C4-2B (cell line): ENCODE data around the gene CLIP2.
"Not testable (repeated sequence)": the region's sequence is repeated elsewhere in the genome, so short reads cannot be mapped to it uniquely, and the experiment has no call there.

Source experiments
- ZFX ChIP-seq: fragments of 450-650 bp; IDR thresholded peaks from 2 replicates; pipeline ENCODE4 v1.6.1; 2017
- TF ChIP-seq, protein P1 (sequence below): fragments of 450-650 bp; conservative IDR thresholded peaks from 2 replicates; pipeline ENCODE4 v1.5.1; 2017; ENCODE audit warnings: mild to moderate bottlenecking

DNA sequence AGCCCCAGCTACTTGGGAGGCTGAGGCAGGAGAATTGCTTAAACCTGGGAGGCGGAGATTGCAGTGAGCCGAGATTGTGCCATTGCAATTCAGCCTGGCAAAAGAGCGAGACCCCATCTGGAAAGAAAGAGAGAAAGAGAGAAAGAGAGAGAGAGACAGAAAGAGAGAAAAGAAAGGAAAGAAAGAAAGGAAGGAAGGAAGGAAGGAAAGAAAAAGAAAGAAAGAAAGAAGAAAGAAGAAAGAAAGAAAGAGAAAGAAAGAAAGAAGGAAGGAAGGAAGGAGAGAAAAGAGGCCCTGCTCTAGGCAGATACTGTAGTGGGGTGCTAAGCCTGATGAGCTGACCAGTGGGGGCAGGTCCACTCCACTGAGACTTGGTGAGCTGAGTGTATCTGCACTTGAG is 150.9 kb downstream of the CLIP2 start:
- TF ChIP-seq, protein P1, sequence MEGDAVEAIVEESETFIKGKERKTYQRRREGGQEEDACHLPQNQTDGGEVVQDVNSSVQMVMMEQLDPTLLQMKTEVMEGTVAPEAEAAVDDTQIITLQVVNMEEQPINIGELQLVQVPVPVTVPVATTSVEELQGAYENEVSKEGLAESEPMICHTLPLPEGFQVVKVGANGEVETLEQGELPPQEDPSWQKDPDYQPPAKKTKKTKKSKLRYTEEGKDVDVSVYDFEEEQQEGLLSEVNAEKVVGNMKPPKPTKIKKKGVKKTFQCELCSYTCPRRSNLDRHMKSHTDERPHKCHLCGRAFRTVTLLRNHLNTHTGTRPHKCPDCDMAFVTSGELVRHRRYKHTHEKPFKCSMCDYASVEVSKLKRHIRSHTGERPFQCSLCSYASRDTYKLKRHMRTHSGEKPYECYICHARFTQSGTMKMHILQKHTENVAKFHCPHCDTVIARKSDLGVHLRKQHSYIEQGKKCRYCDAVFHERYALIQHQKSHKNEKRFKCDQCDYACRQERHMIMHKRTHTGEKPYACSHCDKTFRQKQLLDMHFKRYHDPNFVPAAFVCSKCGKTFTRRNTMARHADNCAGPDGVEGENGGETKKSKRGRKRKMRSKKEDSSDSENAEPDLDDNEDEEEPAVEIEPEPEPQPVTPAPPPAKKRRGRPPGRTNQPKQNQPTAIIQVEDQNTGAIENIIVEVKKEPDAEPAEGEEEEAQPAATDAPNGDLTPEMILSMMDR: not testable (repeated sequence)
- not testable (repeated sequence) for TF ChIP-seq ZFX
